Neural cell (in vitro differentiated cells): Measurements from ENCODE around the gene HS3ST2. TPM values are rescaled to one million over a fixed set of nuclear protein-coding genes. Genes with fewer than 3 reads are reported as not detected.

Experiments used
- H2AFZ ChIP-seq: fragments of 200-600, 300-800 bp; sonication (generic), shearing (Covaris generic); 2 replicates; pipeline ENCODE4 v1.6.0; 2014; ENCODE audit warnings: low read depth, mild to moderate bottlenecking, antibody characterized with exemption, low read length, moderate library complexity
- H3F3A ChIP-seq: fragments of 200-600 bp; shearing (Covaris generic); 2 replicates; pipeline ENCODE4 v1.6.1; 2016; ENCODE audit warnings: mild to moderate bottlenecking, moderate library complexity, mixed read lengths, antibody characterized with exemption, low read length; ENCODE audit not compliant: insufficient read depth, poor library complexity, severe bottlenecking
- H3K27ac ChIP-seq: fragments of 200-600, 300-800 bp; sonication (generic), shearing (Covaris generic); 2 replicates; pipeline ENCODE4 v1.5.1; 2014; ENCODE audit warnings: mild to moderate bottlenecking, low read length, moderate library complexity
- H3K27me3 ChIP-seq: fragments of 300-800, 200-600 bp; sonication (generic), shearing (Covaris generic); 2 replicates; pipeline ENCODE4 v1.6.0; 2014; ENCODE audit warnings: mild to moderate bottlenecking, low read depth, low read length, moderate library complexity; ENCODE audit not compliant: insufficient read depth
- H3K36me3 ChIP-seq: fragments of 300-800, 200-600 bp; sonication (generic), shearing (Covaris generic); 2 replicates; pipeline ENCODE4 v1.5.1; 2014; ENCODE audit warnings: mild to moderate bottlenecking, antibody characterized with exemption, low read length, moderate library complexity; ENCODE audit not compliant: insufficient read depth
- H3K4me2 ChIP-seq: fragments of 300-800, 200-600 bp; sonication (generic), shearing (Covaris generic); 2 replicates; pipeline ENCODE4 v1.6.0; 2014; ENCODE audit warnings: mild to moderate bottlenecking, low read length
- H3K4me3 ChIP-seq: fragments of 300-800, 200-600 bp; sonication (generic), shearing (Covaris generic); 2 replicates; pipeline ENCODE4 v1.5.1; 2014; ENCODE audit warnings: mild to moderate bottlenecking, low read length, moderate library complexity
- H3K79me2 ChIP-seq: fragments of 200-600 bp; shearing (Covaris generic); replicated peaks from 2 replicates; pipeline ENCODE4 v1.6.0; 2014; ENCODE audit warnings: mild to moderate bottlenecking, low read length, moderate library complexity; ENCODE audit not compliant: insufficient read depth
- H3K9ac ChIP-seq: fragments of 300-800, 200-600 bp; sonication (generic), shearing (Covaris generic); 2 replicates; pipeline ENCODE4 v1.6.1; 2016; ENCODE audit warnings: mild to moderate bottlenecking, low read length, mixed read lengths
- H3K9me2 ChIP-seq: fragments of 200-600 bp; shearing (Covaris generic); 2 replicates; pipeline ENCODE4 v1.6.1; 2016; ENCODE audit warnings: mild to moderate bottlenecking, low read length, mixed read lengths; ENCODE audit not compliant: insufficient read depth
- H3K9me3 ChIP-seq: fragments of 200-600, 300-800 bp; sonication (generic), shearing (Covaris generic); 2 replicates; pipeline ENCODE4 v1.6.1; 2016; ENCODE audit warnings: mild to moderate bottlenecking, mixed run types, low read length, moderate library complexity, mixed read lengths
- H4K20me1 ChIP-seq: fragments of 200-600 bp; shearing (Covaris generic); 2 replicates; pipeline ENCODE4 v1.6.1; 2016; ENCODE audit warnings: mild to moderate bottlenecking, mixed run types; ENCODE audit not compliant: insufficient read depth
- CTCF ChIP-seq: fragments of 450-650 bp; IDR thresholded peaks from 2 replicates; pipeline ENCODE4 v1.5.1; 2014; ENCODE audit warnings: antibody characterized with exemption, mild to moderate bottlenecking, moderate library complexity; ENCODE audit not compliant: poor library complexity, severe bottlenecking
- EP300 ChIP-seq: fragments of 450-650 bp; conservative IDR thresholded peaks from 2 replicates; pipeline ENCODE4 v1.6.1; 2014; ENCODE audit warnings: antibody characterized with exemption, mild to moderate bottlenecking, moderate library complexity; ENCODE audit not compliant: poor library complexity, severe bottlenecking
- EZH2 ChIP-seq: fragments of 200-600, 300-800 bp; shearing (Covaris generic), sonication (generic); IDR thresholded peaks from 2 replicates; pipeline ENCODE4 v1.6.1; 2014; ENCODE audit warnings: antibody characterized with exemption, low read length, borderline replicate concordance, mild to moderate bottlenecking; ENCODE audit not compliant: insufficient read depth, poor library complexity, severe bottlenecking
- MXI1 ChIP-seq: fragments of 450-650 bp; conservative IDR thresholded peaks from 2 replicates; pipeline ENCODE4 v1.6.1; 2014; ENCODE audit warnings: antibody characterized with exemption, mild to moderate bottlenecking; ENCODE audit not compliant: poor library complexity, severe bottlenecking
- POLR2AphosphoS5 ChIP-seq: IDR thresholded peaks from 2 replicates; pipeline ENCODE4 v1.6.1; 2012
- RAD21 ChIP-seq: fragments of 450-650 bp; conservative IDR thresholded peaks from 2 replicates; pipeline ENCODE4 v1.6.1; 2014; ENCODE audit warnings: antibody characterized with exemption, mild to moderate bottlenecking, moderate library complexity
- REST ChIP-seq: IDR thresholded peaks from 2 replicates; pipeline ENCODE4 v1.6.1; 2012; ENCODE audit warnings: borderline replicate concordance
- SMC3 ChIP-seq: fragments of 450-650 bp; conservative IDR thresholded peaks from 2 replicates; pipeline ENCODE4 v1.6.1; 2014; ENCODE audit warnings: antibody characterized with exemption, mild to moderate bottlenecking, moderate library complexity; ENCODE audit not compliant: poor library complexity
- polyA plus RNA-seq: library from polyadenylated mRNA; depleted of rRNA; stranded (reverse); fragments of >200 nt; gene quantifications from 2 replicates; pipeline ENCODE4 v1.2.3, GENCODE V29; 2014

Gene HS3ST2
- polyA plus RNA-seq, 1 donor from 2014 or later: 3.0 TPM

DNA sequence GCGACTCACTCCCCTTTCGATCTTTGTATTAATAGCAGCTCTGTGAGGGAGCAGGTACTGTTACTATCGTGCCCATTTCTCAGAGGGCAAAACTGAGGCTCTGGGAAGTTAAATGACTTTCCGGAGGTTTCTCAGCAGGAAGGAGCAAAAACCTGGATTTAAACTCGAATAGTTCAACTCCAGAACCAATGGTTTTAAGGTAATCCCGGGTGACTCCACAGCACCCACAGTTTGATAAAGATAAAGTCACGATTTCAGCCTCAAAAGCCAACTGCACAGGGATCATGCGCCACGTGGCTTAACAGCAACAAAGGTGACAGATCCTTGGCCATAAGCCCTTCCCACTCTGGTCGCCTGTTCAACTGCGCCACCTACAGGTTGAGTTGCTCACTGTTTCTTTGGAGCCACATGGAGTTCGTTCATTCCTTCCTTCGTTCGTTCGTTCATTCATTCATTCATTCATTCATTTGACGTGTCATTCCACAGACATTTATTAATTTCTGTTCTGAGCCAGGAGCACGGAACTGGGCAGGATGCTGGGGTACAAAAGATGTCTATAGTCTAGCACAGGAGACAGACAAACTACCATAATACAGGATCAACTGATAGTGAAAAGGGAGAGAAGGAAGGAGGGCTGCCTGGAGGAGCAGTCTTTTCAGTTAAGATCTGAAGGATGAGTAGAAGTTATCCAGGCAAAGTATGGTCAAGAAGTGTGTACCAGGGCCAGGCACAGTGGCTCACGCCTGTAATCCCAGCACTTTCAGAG lies 134.8 kb downstream of the HS3ST2 start:
- Histone ChIP-seq H4K20me1 (no peaks in the 10 kb centered on the region), H3K9ac (no peak overlapping the region), H3K79me2 (no peaks in the 10 kb centered on the region), H3F3A (no peaks in the 10 kb centered on the region), H3K4me2 (no peak overlapping the region), H3K4me3 (no peak overlapping the region), H3K27me3 (no peaks in the 10 kb centered on the region), H2AFZ (no peak overlapping the region), H3K36me3 (no peaks in the 10 kb centered on the region), H3K9me2 (no peaks in the 10 kb centered on the region), H3K9me3 (no peaks in the 10 kb centered on the region), H3K27ac (no peak overlapping the region)
- TF ChIP-seq RAD21 (peak; percentile 34), EP300 (no peak), CTCF (peak; percentile 52)

- no peaks in the 10 kb centered on the region for H3K9me3 ChIP-seq
- no peaks in the 10 kb centered on the region for H3K9me2 ChIP-seq
- no peak overlapping the region for H2AFZ ChIP-seq
- no peaks in the 10 kb centered on the region for H3F3A ChIP-seq
- no peak overlapping the region for H3K27ac ChIP-seq
- no peaks in the 10 kb centered on the region for H4K20me1 ChIP-seq
- H3K27me3 ChIP-seq: no peaks in the 10 kb centered on the region
- H3K4me3 ChIP-seq: no peak overlapping the region
- H3K4me2 ChIP-seq: no peak overlapping the region
- H3K36me3 ChIP-seq: no peaks in the 10 kb centered on the region
- no peak overlapping the region for H3K9ac ChIP-seq
- H3K79me2 ChIP-seq: no peaks in the 10 kb centered on the region
- no peak for TF ChIP-seq CTCF
- no peak for TF ChIP-seq EZH2
- no peak for TF ChIP-seq REST
- no peak for TF ChIP-seq SMC3
- TF ChIP-seq EP300: no peak
- no peak for TF ChIP-seq MXI1
- TF ChIP-seq RAD21: no peak
- no peak for TF ChIP-seq POLR2AphosphoS5
Measured at GRCh38 chr16:22955461-22956070, 141.6 kb downstream of the HS3ST2 start.
